HG03342 (cell line): Measurements from ENCODE around the gene JPH2.
"Not testable (repeated sequence)": the region's sequence is repeated elsewhere in the genome, so short reads cannot be mapped to it uniquely, and the experiment has no call there.

Source experiments
- ATAC-seq: cut with Tn5 transposase; IDR thresholded peaks from one replicate; pipeline ENCODE4 v1.9.1; 2021; ENCODE audit warnings: mild to moderate bottlenecking, moderate library complexity; ENCODE audit not compliant: unreplicated experiment

The JPH2 gene

DNA sequence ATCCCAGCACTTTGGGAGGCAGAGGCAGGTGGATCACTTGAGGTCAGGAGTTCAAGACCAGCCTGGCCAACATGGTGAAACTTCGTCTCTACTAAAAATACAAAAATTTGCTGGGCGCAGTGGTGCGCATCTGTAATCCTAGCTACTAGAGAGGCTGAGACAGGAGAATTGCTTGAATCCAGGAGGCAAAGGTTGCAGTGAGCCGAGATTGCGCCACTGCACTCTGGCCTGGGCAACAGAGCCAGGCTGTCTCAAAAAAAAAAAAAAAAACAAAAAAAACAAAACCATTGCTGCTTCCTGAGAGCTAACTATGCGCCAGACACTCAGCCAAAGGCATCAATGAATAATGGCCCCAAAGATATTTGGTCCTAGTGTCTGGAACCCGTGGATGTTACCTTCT, 57.7 kb downstream of the JPH2 start:
- not testable (repeated sequence) for ATAC-seq

DNA sequence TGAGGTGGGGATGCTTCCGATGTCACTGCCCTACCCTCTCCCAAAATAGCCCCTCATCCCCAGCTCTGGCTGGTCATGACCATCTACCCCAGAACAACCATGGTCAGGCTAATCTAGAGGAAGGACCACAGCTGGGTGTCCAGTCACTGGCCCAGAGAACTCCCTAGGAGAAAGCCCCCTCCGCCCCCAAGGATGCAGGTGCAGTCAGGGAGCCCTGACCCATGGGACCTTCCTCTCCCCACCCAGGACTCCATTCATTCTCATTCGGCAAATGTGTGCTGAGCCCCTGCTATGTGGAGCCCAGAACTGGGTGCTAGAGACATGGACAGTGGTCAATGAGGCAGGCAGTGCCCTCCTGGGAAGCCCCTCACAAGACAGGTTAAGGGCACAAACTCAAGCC, 60.5 kb downstream of the JPH2 start:
- no peak for ATAC-seq

DNA sequence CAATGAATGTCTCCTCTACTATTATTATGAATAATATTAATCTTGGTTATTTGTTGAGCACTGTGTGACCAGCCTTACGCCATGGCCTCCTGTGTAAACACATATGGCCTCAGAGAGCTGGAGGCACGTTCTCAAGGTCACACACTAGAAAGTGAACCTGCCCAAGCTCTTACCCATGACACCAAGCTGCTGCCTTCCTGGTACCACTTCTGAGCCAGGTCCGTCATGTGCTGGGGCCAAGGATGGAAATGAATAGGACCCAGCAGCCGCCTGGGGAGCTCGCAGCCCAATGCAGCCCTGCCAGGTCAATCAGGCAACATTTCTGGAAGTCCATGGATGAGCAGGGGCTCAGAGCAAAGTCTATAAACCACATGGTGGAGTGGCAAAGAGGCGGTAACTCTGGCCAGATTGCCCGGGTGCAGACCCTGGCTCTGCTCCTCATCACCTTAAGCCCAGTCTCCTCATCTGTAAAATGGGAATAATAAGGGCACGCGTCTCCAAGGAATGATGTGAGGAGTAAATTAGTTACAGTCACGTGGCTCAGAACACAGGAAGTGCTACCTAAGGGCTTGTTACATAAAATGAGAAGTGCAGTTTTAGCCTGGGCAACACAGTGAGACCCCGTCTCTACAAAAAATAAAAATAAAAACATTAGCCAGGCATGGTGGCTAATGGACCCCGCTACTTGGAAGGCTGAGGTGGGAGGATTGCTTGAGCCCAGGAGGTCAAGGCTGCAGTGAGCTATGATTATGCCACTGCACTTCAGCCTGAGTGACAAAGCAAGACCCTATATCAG, 61.5 kb downstream of the JPH2 start:
- ATAC-seq: no peak

DNA sequence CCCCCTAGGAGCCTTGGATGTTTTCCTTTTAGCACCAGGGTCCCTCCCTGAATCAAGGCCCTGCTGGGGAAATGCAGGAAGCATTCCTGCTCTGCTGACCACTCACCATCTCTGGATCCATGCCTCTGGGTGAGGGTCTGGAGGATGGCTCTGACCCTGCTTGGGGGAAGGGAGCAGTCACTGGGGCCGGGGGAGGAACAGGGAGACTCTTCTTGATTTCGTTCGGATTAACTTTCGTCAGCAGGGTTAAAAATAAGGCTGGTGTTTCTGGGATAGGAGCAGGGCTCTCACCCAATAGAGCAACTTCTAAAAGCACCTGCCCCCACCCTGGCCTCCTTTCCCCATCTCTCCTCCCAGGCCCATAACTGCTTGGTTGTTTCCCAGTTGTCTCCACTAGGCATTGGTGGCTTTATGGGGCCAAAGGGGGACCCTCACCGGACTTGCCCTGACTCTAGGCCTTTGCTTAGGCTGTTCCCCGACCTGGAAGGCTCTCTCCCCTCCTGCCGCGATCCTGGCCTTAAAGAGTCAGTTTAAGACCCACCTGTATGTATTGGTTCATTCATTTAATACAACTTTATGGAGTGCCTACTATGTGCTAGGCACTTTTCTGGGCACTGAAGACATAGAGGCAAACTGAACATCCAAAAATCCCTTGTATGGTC, 63.0 kb downstream of the JPH2 start:
- ATAC-seq: no peak

DNA sequence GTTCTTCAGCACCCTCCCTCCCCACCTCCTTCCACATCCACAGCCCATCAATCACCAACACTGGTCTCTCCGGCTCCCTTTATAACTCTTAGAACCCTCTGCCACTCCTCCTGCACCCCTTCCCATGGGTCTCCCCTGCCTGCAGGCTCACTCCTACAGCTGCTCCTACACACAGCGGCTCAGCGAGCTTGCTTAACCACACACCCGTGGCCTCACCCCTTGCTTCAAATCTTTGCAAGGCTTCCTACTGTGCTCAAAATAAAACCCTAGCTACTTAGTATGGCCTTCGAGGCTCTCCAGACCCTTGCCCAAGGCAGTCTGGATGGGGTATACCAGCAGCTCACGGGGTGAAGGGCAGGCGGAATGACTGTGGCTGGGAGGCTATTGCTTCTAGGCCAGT, 63.7 kb downstream of the JPH2 start:
- no peak for ATAC-seq

DNA sequence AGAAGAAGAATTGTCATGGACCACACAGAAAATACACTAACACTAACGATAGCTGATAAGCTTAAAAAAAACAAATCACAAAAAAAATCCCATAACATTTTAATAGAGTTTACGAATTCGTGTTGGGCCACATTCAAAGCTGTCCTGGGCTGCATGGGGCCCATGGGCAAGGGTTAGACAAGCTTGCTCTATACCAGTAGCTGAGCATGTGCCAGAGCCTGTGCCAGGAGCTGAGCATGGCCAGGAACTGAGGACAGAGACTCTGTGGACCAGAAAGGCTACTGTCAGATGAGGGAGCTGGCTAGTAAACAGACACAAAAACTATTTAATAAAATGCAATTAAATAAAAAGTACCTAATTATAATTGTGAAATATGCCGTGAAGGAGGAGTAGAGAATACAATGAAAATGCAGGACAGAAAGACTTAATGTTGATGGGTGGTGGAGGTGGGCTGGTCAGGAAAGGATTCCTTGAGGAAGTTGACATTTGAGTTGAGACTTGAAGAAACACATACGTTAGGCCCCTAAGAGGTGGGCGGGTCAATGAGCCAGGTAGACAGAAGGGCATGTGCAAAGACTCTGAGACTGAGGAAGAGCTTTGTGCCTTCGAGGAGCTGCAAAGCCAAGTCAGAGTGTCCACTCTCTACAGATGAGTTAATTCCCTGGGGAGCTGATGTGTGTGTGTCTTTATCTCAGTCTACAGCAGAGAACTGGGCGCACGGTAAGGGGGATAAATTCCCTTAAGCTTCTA, 66.1 kb downstream of the JPH2 start:
- ATAC-seq: no peak

DNA sequence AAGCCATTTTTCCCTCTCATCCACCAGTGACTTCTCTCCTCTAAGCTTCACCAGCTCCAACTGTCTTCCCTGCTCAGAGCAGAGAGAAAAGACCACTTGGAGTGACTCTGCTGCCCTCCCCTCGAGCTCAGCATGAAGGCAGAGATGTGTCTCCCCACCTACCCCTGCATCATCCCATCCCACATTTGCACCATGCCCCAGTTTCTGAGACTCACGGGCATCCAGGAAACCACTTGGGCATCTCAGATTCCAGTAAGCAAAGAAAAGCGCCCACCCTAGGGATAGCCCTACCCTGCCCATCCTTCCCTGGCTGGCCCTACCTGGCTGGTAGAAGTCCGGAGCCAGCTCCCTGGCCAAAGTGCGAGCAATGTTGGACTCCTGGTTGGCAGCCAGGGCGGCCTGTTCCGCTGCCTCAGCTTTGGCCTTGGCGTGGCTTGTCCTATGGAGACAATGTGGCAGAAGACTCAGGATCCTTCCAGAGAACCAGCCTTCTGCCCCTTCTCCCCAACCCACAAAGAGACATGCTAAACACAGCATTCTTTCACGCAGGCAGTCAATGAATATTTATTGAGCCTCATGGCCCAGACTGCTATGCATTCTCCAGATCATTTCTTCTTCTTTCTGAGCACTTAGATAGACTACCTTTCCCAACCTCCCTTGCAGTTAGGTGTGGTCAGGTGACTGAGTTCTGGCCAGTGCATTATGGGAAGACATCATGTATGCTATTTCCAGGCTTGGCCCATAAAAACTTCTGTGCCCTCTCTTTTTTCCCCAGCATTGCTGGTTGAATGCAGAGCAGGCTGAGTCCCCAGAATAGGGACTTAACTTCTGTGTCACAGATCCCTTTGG, 68.6 kb downstream of the JPH2 start:
- no peak for ATAC-seq

DNA sequence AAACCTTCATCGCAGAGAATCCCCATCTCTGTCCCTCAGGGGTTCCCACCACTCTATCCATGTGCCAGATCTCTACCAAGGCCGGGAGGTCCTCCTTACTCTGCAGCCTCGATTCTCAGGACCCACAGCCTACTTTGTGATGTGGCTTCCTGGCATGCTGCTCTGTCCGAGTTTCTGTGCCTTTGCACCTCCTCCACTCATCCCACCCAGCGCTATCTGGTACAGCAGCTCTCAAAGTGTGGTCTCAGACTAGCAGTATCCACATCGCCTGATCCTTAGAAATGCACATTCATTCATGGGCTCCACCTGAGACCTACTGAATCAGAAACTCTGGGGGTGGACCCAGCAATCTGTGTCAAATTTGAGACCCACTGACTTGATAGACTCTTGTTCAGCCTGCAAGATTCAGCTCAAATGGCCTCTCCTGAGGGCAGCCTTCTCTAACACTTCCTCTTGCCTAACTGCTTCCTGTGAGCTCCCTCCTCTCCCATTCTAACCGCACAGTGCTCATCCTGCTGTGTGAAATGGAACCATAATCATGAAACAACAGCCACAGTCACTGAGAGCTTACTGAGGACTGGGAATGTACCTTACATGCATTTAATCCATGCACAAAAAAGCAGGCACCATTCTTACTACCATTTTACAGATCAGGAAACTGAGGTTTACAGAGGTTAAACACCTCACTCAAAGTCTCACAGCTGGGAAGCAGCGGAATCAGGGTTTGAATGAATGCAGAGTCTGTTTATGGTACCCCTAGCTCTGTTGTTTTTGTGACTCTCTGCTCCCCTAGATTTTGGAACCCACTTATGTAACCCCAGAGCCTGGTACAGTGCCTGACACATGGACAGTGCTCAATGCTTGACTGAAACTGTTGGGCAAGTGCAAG, 69.4 kb downstream of the JPH2 start:
- no peak for ATAC-seq

DNA sequence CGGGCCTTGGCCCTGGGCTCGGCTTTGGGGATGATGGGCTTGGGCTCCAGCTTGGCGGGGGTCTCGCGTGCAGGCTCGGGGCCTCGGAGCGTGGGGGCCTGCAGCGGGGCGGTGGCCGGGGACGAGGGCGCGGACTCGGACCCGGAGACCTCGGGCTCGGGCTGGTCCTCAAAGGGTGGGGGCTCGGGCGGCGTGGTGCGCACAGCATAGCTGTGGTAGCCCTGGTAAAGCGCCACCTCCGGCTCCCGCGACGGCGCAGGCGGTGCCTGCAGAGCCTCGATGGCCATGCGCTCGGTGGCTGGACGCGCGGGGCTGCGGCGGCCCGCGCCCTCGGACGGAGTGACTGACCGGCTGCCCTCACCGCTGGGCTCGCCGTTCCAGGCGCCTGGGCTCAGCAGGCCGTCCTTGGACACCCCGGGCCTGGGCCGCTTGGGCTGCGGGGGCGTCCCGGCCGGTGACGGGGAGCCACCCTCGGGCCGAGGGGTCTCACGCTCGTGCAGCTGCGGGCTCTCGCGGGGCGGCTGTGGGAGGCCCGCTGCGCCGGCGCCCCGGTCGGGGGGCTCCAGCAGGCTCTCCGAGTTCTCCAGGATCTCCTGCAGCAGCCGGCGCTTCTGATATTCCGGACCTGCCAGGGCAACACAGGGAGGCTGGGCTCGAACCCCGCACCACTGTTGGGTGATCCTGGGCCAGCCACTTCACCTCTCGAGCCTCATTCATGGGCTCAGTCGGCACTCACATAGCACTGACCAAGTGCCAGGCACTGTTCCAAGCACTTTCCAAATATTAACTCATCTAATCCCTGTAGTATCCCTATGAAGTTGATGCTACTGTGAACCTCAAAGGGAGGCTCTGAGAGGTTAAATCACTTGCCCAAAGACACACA, 71.0 kb downstream of the JPH2 start:
- no peak for ATAC-seq

DNA sequence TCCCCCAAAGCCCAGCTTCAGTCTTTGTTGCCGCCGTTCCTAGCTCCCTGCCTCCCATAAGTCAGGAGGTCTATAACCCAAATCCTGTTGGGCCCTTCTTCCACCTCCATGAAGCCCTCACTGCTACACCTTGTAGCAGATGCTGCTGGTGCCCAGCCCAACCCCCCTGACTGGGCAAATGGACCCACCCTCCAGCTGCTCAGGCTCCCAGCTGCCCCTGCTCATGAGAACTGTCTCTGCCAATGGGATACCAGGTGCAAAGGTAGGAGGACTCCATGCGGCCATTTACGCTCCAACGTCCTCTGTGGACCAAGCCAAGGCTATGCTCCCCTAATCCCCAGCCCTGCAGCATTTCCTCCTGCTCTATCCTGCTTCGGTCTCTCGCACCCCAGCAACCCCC, 71.8 kb downstream of the JPH2 start:
- ATAC-seq: no peak

DNA sequence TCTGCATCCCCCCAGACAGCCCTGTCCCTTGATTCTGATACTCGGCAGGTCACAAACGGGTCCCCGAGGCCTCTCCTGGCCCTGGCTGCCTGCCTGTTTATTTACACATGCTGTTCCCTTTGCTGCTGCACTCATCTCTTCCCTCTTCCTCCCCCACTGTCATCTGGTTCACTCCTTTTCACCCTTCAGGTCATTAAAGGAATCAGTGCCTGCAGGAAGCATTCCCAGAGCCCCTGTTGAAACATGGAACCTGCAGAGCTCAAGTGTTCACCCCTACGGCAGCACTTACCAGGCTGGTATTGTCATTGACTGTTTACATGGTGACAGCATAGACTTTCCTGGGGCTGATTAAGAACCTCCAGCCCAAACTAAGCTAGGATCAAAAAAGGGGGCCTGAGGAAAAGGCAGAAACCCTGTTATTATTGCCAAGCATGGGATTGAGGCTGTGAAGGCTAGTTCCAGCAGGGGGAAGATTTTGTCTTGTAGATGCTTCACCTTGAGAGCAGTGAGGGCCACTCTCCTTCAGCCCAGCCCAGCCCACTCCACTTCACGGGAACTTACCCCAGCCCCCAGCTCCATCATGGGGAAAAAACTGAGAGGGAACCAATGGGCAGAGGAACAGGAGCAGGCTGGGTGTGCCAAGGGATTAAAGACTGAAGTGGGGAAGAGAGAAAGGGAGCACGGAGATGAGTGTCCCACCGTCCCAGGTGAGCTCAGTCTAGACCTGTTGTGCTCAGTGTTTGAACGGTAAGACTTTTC, 73.2 kb downstream of the JPH2 start:
- no peak for ATAC-seq

DNA sequence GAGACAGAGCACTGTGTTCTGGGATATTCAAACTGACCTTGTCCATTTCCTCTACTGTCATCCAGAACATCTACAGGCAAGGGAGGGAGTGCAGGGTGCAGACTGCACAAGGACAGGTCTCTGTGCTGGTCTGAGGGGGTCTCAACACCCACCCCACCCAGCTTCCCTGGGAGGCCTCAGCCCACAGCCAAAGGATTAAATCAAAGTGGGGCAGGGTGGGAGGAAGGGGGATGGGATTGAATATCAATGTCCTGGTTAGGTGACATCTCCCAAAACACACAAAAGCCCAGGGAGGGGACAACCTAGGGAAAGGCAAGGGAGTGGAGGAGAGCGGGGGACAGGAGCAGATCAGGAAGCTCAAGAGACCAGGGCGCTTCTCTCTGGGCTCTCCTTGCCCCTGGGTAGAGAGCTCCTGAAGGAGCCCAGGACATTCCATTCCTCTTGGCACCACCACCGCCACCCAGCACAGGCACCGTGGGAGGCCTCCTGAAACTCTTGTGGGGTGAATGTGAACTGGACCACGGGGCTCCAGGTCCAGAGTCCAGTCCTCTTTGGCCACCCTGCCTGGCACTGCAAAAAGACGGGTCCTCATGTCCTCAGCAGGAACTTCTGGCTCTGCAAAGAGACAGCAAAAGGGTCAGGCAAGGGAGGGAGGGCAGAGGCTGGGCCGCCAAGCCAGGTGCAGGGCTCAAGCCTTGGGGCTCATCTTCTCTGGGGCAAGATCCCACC, 73.9 kb downstream of the JPH2 start:
- ATAC-seq: no peak

DNA sequence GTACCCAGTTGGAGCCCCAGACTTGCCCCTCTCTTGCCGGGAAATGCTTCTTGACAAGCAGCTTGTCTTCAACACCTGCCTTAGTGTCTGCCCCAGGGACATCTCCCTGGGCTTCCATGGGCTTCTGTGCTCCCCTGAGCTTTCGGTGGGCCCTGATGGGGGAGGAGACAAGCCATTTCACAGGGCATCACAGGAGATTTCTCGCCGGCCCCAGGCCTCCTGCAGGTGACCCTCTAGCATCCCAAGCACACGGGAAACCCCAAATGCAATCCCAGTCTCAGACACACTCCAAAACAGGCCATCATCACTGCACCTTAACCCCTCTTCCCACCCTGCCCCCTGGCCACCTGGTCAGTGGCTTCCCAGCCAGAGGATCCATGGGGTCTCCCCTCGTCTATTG, 74.5 kb downstream of the JPH2 start:
- no peak for ATAC-seq

DNA sequence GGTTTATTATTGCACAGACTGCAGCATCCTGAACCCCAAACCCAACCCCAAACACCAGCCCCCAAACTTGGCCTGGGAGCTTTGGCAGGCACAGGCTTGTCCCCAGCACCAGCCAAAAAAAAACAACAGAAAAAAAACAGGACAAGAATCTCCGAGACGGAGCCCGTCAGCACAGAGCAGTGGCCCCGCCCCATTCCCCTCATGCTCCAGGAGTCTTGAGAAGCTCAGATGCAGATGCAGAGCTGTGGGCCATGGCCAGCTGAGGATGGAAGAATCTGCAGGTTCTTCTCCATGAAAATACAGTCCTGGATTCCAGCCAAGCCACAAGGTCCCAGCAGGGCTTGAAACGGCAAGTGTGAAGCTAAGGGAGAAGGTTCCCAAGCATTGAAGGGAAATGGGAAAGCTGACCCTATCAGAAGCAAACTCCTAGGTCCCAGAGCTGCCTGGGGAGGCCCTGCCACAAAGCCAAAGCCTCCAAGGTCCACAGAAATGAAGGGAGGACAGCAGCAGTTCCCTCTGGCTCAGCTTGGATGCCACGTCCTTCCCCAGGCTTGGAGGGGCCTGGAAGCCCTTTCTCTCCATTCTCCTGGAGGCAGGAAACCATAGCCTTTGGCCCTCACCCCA, 75.2 kb downstream of the JPH2 start:
- no peak for ATAC-seq

DNA sequence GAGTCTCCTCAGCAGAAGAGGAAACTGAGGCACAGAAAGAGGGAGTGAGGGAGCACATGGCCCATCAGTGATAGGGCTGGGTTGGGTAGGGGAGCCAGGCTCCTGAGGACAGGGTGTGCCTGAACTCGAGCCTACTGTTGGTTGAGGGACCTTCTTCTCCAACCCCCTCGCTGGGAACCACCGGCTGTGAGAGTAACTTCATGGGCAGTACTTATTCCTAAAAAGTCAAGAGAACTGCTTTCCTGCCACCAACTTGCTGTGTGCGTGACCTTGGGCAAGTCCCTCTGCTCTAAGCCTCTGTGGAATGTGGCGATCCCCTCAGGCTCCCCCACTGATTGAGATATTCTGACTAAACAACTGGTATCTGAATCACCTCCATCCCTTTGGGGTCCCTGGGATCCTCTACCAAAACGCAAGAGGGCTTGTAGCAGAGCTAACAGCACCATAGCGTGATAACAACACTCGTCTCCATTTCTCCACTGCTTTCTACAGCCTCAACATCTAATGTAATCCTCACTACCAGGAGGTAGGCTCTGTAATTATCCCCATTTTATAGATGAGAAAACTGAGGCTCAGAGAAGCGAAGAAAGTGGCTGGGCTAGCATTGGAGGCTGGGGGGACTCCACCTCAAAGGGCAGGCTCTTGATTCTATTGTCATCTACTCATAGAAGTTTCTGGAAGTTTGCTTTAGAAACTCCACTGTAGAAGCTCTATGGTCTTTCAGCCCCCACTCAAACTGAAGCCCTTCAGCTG, 76.0 kb downstream of the JPH2 start:
- no peak for ATAC-seq

DNA sequence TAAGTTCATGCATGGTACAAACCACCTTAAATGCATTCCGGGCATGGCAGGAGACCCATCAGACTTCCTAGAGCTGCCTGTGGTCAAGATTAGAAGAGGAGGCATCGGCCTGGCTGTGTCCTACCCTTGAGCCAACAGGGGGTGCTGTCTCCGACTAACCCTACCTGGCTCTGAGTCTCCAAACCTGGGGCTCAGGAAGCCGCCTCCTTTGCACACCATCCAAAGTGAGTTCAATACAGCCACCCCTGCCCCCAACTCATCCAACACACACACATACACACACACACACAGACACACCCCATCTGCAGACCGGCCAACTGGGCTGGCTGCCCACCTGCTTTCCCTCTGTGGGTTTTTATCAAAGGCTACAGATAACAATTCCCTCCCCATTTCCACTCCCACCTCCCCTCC, 77.0 kb downstream of the JPH2 start:
- ATAC-seq: no peak
